GM21619 (cell line): ENCODE data around the gene MITF.

Source experiments
- ATAC-seq: cut with Tn5 transposase; IDR thresholded peaks from one replicate; pipeline ENCODE4 v1.9.1; 2021; ENCODE audit not compliant: unreplicated experiment

MITF gene

GRCh38 chr3:69948246-69948862 lies 209.1 kb downstream of the MITF start:
- ATAC-seq = no peak

- ATAC-seq = no peak
Observed at GRCh38 chr3:69951616-69952015, 212.4 kb downstream of the MITF start.

- ATAC-seq = no peak
Observed at GRCh38 chr3:69959581-69959980, 220.3 kb downstream of the MITF start.

- no peak for ATAC-seq
Observed at GRCh38 chr3:69961706-69962439, 222.6 kb downstream of the MITF start.

GRCh38 chr3:69963643-69964042 lies 224.4 kb downstream of the MITF start:
- ATAC-seq = no peak

GRCh38 chr3:69967156-69967555 lies 227.9 kb downstream of the MITF start:
- no peak for ATAC-seq

- ATAC-seq = no peak
Observed at GRCh38 chr3:69970827-69971226, 231.6 kb downstream of the MITF start.

GRCh38 chr3:69972672-69973071 lies 233.4 kb downstream of the MITF start:
- no peak for ATAC-seq

- no peak for ATAC-seq
Observed at GRCh38 chr3:69976021-69976420, 236.8 kb downstream of the MITF start.

GRCh38 chr3:69983546-69984265 lies 244.4 kb downstream of the MITF start:
- ATAC-seq = no peak

GRCh38 chr3:69985266-69985665 lies 246.0 kb downstream of the MITF start:
- ATAC-seq = no peak

GRCh38 chr3:69986419-69986818 lies 247.2 kb downstream of the MITF start:
- ATAC-seq = no peak

GRCh38 chr3:69987833-69988232 lies 248.6 kb downstream of the MITF start:
- no peak for ATAC-seq

GRCh38 chr3:69993757-69994156 lies 254.5 kb downstream of the MITF start:
- ATAC-seq = no peak

GRCh38 chr3:69994919-69995318 lies 255.7 kb downstream of the MITF start:
- ATAC-seq = no peak

GRCh38 chr3:69997631-69998307 lies 258.5 kb downstream of the MITF start:
- ATAC-seq = no peak

- no peak for ATAC-seq
Observed at GRCh38 chr3:69998759-69999139, 259.5 kb downstream of the MITF start.

GRCh38 chr3:69999140-70000027 lies 260.1 kb downstream of the MITF start, which contains the start of gene SAMMSON:
SAMMSON (plus strand) TSS chr3:69999733.
- no peak for ATAC-seq

- ATAC-seq = no peak
Observed at GRCh38 chr3:70000028-70000410, 260.8 kb downstream of the MITF start.

GRCh38 chr3:70000563-70001081 lies 261.4 kb downstream of the MITF start:
- ATAC-seq = no peak
